HCT116 (cell line): ENCODE data around the gene CDC42SE1. TPM values are rescaled to one million over a fixed set of nuclear protein-coding genes. Genes with fewer than 3 reads are reported as not detected.

Source experiments
- ATAC-seq: fragments of 200-7000 bp; cut with Tn5 transposase; 2 replicates; pipeline ENCODE4 v1.9.1; 2020; ENCODE audit warnings: mild to moderate bottlenecking, moderate library complexity
- BruUV-seq: library from RNA; stranded (reverse); fragments of 400-500 nt; replicated peaks from 2 replicates; lab custom pipeline; 2021; lab: Mats Ljungman, UMichigan
- CTCF ChIA-PET: fragments of 300-600 bp; sonication (Branson Sonifier 250); formaldehyde crosslinking; loops from one replicate; lab custom pipeline; 2021; ENCODE audit warnings: antibody characterized with exemption; lab: Charles Lee
- POLR2A ChIA-PET: fragments of 300-600, 350-600 bp; sonication (Branson Sonifier 250); formaldehyde crosslinking; loops from one replicate; lab custom pipeline; 2021; ENCODE audit warnings: antibody characterized with exemption; lab: Charles Lee
- RAD21 ChIA-PET, 2 experiments: fragments of 300-600 bp; sonication (Branson Sonifier 250); formaldehyde crosslinking; loops; one replicate each; lab custom pipeline; 2023; ENCODE audit warnings: low total read pairs in 2 of 2; ENCODE audit not compliant: uncharacterized antibody in 2 of 2, unreplicated experiment in 2 of 2, low non-redundant PET in 1 of 2; lab: Charles Lee
- DNase-seq: peaks from one replicate; pipeline ENCODE4 v3.0.0-alpha.2; 2010; ENCODE audit warnings: low read depth, low spot score
- H2AFZ ChIP-seq: fragments of 200-600 bp; shearing (Covaris generic), sonication (generic); 2 replicates; pipeline ENCODE4 v1.6.1; 2017; ENCODE audit warnings: low read depth, mixed run types, mixed read lengths, antibody characterized with exemption, low read length; ENCODE audit not compliant: poor library complexity, severe bottlenecking
- H3K27ac ChIP-seq: 2 replicates; pipeline ENCODE4 v1.5.1; 2012; ENCODE audit warnings: low read depth, low read length
- H3K27me3 ChIP-seq: fragments of 200-600 bp; sonication (generic); 2 replicates; pipeline ENCODE4 v1.6.1; 2016; ENCODE audit warnings: mixed run types, low read length, mixed read lengths; ENCODE audit not compliant: insufficient read depth
- H3K36me3 ChIP-seq, 2 experiments: fragments of 200-500 bp in 1 of 2; fragments of 200-600 bp in 1 of 2; sonication (Bioruptor generic) in 1 of 2; sonication (generic) in 1 of 2; 2 replicates each; pipeline versions ENCODE4 v1.5.1 to v1.6.1; 2014 to 2016; ENCODE audit warnings: low read length in 2 of 2, inconsistent platforms in 1 of 2, mixed read lengths in 1 of 2, mixed run types in 1 of 2; ENCODE audit not compliant: insufficient read depth in 2 of 2, control insufficient read depth in 1 of 2
- H3K4me1 ChIP-seq, 2 experiments: fragments of 200-600 bp in 1 of 2; sonication (generic) in 1 of 2; 2 replicates each; pipeline versions ENCODE4 v1.5.1 to v1.6.1; 2012 to 2017; ENCODE audit warnings: low read length in 2 of 2, inconsistent platforms in 1 of 2, mild to moderate bottlenecking in 1 of 2, mixed read lengths in 1 of 2, mixed run types in 1 of 2, moderate library complexity in 1 of 2; ENCODE audit not compliant: insufficient read depth in 2 of 2, control insufficient read depth in 1 of 2
- H3K4me2 ChIP-seq: fragments of 200-600 bp; sonication (generic); 2 replicates; pipeline ENCODE4 v1.6.1; 2017; ENCODE audit warnings: mixed run types, low read length, mixed read lengths
- H3K4me3 ChIP-seq, 2 experiments: fragments of 200-600 bp in 1 of 2; sonication (generic) in 1 of 2; replicated peaks in 1 of 2; 2 replicates each; pipeline ENCODE4 v1.5.1; 2011 to 2016; ENCODE audit warnings: low read length in 2 of 2, control low read depth in 1 of 2, low read depth in 1 of 2, mild to moderate bottlenecking in 1 of 2, mixed read lengths in 1 of 2, mixed run types in 1 of 2
- H3K79me2 ChIP-seq: fragments of 200-600 bp; sonication (generic); 2 replicates; pipeline ENCODE4 v1.6.1; 2017; ENCODE audit warnings: mild to moderate bottlenecking, mixed run types, low read length, moderate library complexity, mixed read lengths; ENCODE audit not compliant: insufficient read depth
- H3K9ac ChIP-seq: fragments of 200-600 bp; sonication (generic); 2 replicates; pipeline ENCODE4 v1.6.1; 2016; ENCODE audit warnings: low read length, mixed read lengths
- H3K9me2 ChIP-seq: fragments of 200-600 bp; sonication (generic), shearing (Covaris generic); 2 replicates; pipeline ENCODE4 v1.6.1; 2017; ENCODE audit warnings: mixed run types, mild to moderate bottlenecking, moderate library complexity; ENCODE audit not compliant: insufficient read depth
- H3K9me3 ChIP-seq, 2 experiments: fragments of 200-500 bp in 1 of 2; fragments of 200-600 bp in 1 of 2; sonication (Bioruptor generic) in 1 of 2; sonication (generic) in 1 of 2; 2 replicates each; pipeline ENCODE4 v1.6.1; 2014 to 2017; ENCODE audit warnings: low read length in 2 of 2, mixed read lengths in 2 of 2, inconsistent platforms in 1 of 2, low read depth in 1 of 2, mild to moderate bottlenecking in 1 of 2, mixed run types in 1 of 2, moderate library complexity in 1 of 2; ENCODE audit not compliant: control insufficient read depth in 1 of 2, insufficient read depth in 1 of 2
- H4K20me1 ChIP-seq: fragments of 200-600 bp; sonication (generic), shearing (Covaris generic); 2 replicates; pipeline ENCODE4 v1.6.1; 2017; ENCODE audit warnings: mixed run types, mild to moderate bottlenecking, moderate library complexity; ENCODE audit not compliant: insufficient read depth
- CEBPB ChIP-seq: IDR thresholded peaks from 2 replicates; pipeline ENCODE4 v1.6.1; 2012; ENCODE audit warnings: low read depth
- CTCF ChIP-seq, 3 experiments: fragments of 200-600 bp in 1 of 3; sonication (generic) in 1 of 3; IDR thresholded peaks in 2 of 3; conservative IDR thresholded peaks in 1 of 3; 2 replicates each; pipeline ENCODE4 v1.5.1; 2012 to 2017; ENCODE audit warnings: low read depth in 2 of 3, low read length in 2 of 3, antibody characterized with exemption in 1 of 3, borderline replicate concordance in 1 of 3, control low read depth in 1 of 3, mild to moderate bottlenecking in 1 of 3, mixed read lengths in 1 of 3, mixed run types in 1 of 3, moderate library complexity in 1 of 3; ENCODE audit not compliant: insufficient read depth in 1 of 3
- FOSL1 ChIP-seq: IDR thresholded peaks from 2 replicates; pipeline ENCODE4 v1.6.1; 2012; ENCODE audit warnings: low read depth
- JUND ChIP-seq: IDR thresholded peaks from 2 replicates; pipeline ENCODE4 v1.6.1; 2012
- POLR2A ChIP-seq: IDR thresholded peaks from 2 replicates; pipeline ENCODE4 v1.7.0; 2011; ENCODE audit warnings: borderline replicate concordance; ENCODE audit not compliant: insufficient read depth, insufficient read length; ENCODE audit errors: extremely low read depth
- RAD21 ChIP-seq: IDR thresholded peaks from 2 replicates; pipeline ENCODE4 v1.6.1; 2012; ENCODE audit warnings: low read depth, mild to moderate bottlenecking
- ZBTB33 ChIP-seq: IDR thresholded peaks from 2 replicates; pipeline ENCODE4 v1.6.1; 2011; ENCODE audit warnings: mild to moderate bottlenecking, low read length, moderate library complexity; ENCODE audit not compliant: insufficient replicate concordance; ENCODE audit errors: extremely low read depth
- intact Hi-C: fragments of 100-400 bp; cut with micrococcal nuclease; formaldehyde crosslinking; loops from 2 replicates; pipeline ENCODE4 v1.10.0; 2022
- total RNA-seq: library from RNA; stranded (reverse); gene quantifications from one replicate; pipeline ENCODE4 v1.2.1, GENCODE V29; 2021; ENCODE audit not compliant: unreplicated experiment

CDC42SE1 gene
- total RNA-seq, 1 experiment from 2014 or later = 50.5 TPM

- ChIA-PET CTCF (no interaction called here), POLR2A (interaction anchor here (0.6 kb wide), 1 partner anchor 21 kb away, joined by 3 read pairs; no protein-coding TSS in a partner anchor), RAD21 (no interaction called here)
- H3K9me3 ChIP-seq = no peaks in the 10 kb centered on the region
- H4K20me1 ChIP-seq = no peaks in the 10 kb centered on the region
- no peak overlapping the region for H2AFZ ChIP-seq
- H3K4me1 ChIP-seq = peaks cover 5% of the 10 kb centered on the region in 2 experiments; a peak in 3 of 4 replicates
- no peak overlapping the region for H3K9ac ChIP-seq
- H3K27ac ChIP-seq = no peak overlapping the region
- H3K36me3 ChIP-seq = peaks cover 10 to 20% of the 10 kb centered on the region in 2 experiments; a peak in 3 of 4 replicates
- ATAC-seq (no peak), DNase-seq (no peak)
- H3K27me3 ChIP-seq = no peaks in the 10 kb centered on the region
- no peak overlapping the region for H3K4me3 ChIP-seq
- intact Hi-C loops = no loop called here
- H3K4me2 ChIP-seq = no peak overlapping the region
- no peaks in the 10 kb centered on the region for H3K79me2 ChIP-seq
- H3K9me2 ChIP-seq = no peaks in the 10 kb centered on the region
- no TSS peak for BruUV-seq
- no peak for TF ChIP-seq RAD21
- no peak for TF ChIP-seq POLR2A
- no peak for TF ChIP-seq FOSL1
- no peak for TF ChIP-seq JUND
These were observed 27.3 kb downstream of the CDC42SE1 start for GRCh38 chr1:151032164-151032563.

- ATAC-seq (no peak), DNase-seq (no peak)
- intact Hi-C loops = loop anchor here (10.0 kb wide), 1 partner anchor 218 kb away; no protein-coding TSS in a partner anchor
- Histone ChIP-seq H3K4me1 (no peaks in the 10 kb centered on the region), H3K4me2 (no peak overlapping the region), H3K79me2 (no peaks in the 10 kb centered on the region), H2AFZ (no peak overlapping the region), H3K9me2 (no peaks in the 10 kb centered on the region), H3K36me3 (peaks cover 10 to 13% of the 10 kb centered on the region in 2 experiments; a peak in 2 of 4 replicates), H3K9me3 (no peaks in the 10 kb centered on the region), H3K27ac (no peak overlapping the region), H4K20me1 (no peaks in the 10 kb centered on the region), H3K9ac (no peak overlapping the region), H3K4me3 (no peak overlapping the region), H3K27me3 (no peaks in the 10 kb centered on the region)
- TF ChIP-seq CEBPB (no peak), CTCF (IDR thresholded peaks at IDR 0.05 in 2 of 3, conservative IDR thresholded peaks at IDR 0.05 in 1 of 3; ENCODE audit: borderline replicate concordance in 1 of 3, insufficient read depth in 1 of 3, low read depth in 2 of 3, low read length in 2 of 3) (no peak), ZBTB33 (no peak)
- ChIA-PET POLR2A (no interaction called here), CTCF (no interaction called here), RAD21 (no interaction called here)
- BruUV-seq = no TSS peak
These were observed 33.0 kb downstream of the CDC42SE1 start for GRCh38 chr1:151026460-151026859.
